Heart left ventricle (tissue), 16 donors: ENCODE measurements around the gene SEC31A. TPM values are rescaled to one million over a fixed set of nuclear protein-coding genes. Genes with fewer than 3 reads are reported as not detected.

Source experiments
- ATAC-seq, 4 donors: fragments of 200-7000 bp; cut with Tn5 transposase; one replicate each; pipeline ENCODE4 v1.9.1; 2020 to 2022; ENCODE audit warnings: moderate library complexity in 4 of 4, mild to moderate bottlenecking in 3 of 4, moderate number of reproducible peaks in 1 of 4
- DNase-seq, 5 donors: peaks; one replicate each; pipeline ENCODE4 v3.0.0-alpha.2; 2020
- H3K27ac ChIP-seq, 12 donors: fragments of 200-600 bp; sonication (generic) in 4 of 12; one replicate each; pipeline versions ENCODE4 v1.5.0 to v1.8.0; 2016 to 2022; ENCODE audit warnings: mild to moderate bottlenecking in 2 of 12
- H3K27me3 ChIP-seq, 9 donors: fragments of 200-600 bp; sonication (generic) in 2 of 9; one replicate each; pipeline versions ENCODE4 v1.5.1 to v1.8.0; 2016 to 2022; ENCODE audit warnings: mild to moderate bottlenecking in 3 of 9
- H3K36me3 ChIP-seq, 9 donors: fragments of 200-600 bp; sonication (generic) in 2 of 9; one replicate each; pipeline versions ENCODE4 v1.5.0 to v1.8.0; 2018 to 2022; ENCODE audit warnings: mild to moderate bottlenecking in 2 of 9
- H3K4me1 ChIP-seq, 12 donors: fragments of 200-600 bp; sonication (generic) in 4 of 12; one replicate each; pipeline versions ENCODE4 v1.5.0 to v1.8.0; 2016 to 2022; ENCODE audit warnings: mild to moderate bottlenecking in 3 of 12
- H3K4me3 ChIP-seq, 12 donors: fragments of 200-600 bp; sonication (generic) in 4 of 12; one replicate each; pipeline versions ENCODE4 v1.5.0 to v1.8.0; 2017 to 2022; ENCODE audit warnings: mild to moderate bottlenecking in 9 of 12, moderate library complexity in 4 of 12
- H3K9me3 ChIP-seq, 12 donors: fragments of 200-600 bp; sonication (generic) in 4 of 12; one replicate each; pipeline versions ENCODE4 v1.5.0 to v1.8.0; 2016 to 2022; ENCODE audit warnings: mild to moderate bottlenecking in 1 of 12
- POLR2A ChIP-seq, 2 donors: fragments of 450-650 bp; IDR thresholded peaks; one replicate each; pipeline ENCODE4 v1.6.1; 2017; ENCODE audit warnings: antibody characterized with exemption in 2 of 2, mild to moderate bottlenecking in 2 of 2, moderate library complexity in 2 of 2
- WGBS, 4 donors: extraction: QIAGEN DNeasy Blood & Tissue Kit in 2 of 4; methylation state at CpG; one replicate each; pipeline versions ENCODE4 v1.1.5 to v1.1.7; 2013 to 2018; 5-methylcytosine and 5-hydroxymethylcytosine counted together
- intact Hi-C, 10 donors: fragments of 100-400 bp; cut with DNase I; formaldehyde crosslinking; loops; one replicate each; pipeline versions ENCODE4 v1.11.1 to v1.14.2; 2022
- polyA plus RNA-seq, 2 donors: library from polyadenylated mRNA; stranded (reverse); fragments of 200-250 nt; gene quantifications; one replicate each; pipeline ENCODE4 v1.2.3, GENCODE V29; 2013
- total RNA-seq, 9 donors: library from RNA; depleted of rRNA in 2 of 9; stranded (reverse); fragments of >200 nt in 2 of 9; fragmentation: NEBNext Ultra II Directional in 3 of 9; extraction: Animal tissue kit (Norgen Biotek cat#: 25700) in 3 of 9; gene quantifications; one replicate each; pipeline versions ENCODE4 v1.1.0 to v1.2.4, GENCODE V29; 2016 to 2023
- TF ChIP-seq, protein P1 (sequence below), 12 donors: fragments of 200-600 bp; sonication (generic) in 4 of 12; IDR thresholded peaks; one replicate each; pipeline versions ENCODE4 v1.5.0 to v1.8.0; 2018 to 2022; ENCODE audit warnings: antibody characterized with exemption in 12 of 12, mild to moderate bottlenecking in 5 of 12
- donor health status: ischemic (EF 13 %, LVEDD 7.1; RV severe dilation, severe dysfunction).
- donor health status: healthy with polysubstance abuse.
- donor health status: DM: no; HTN: yes; CAD: no.
- donor health status: DM: no; HTN: no; CAD: no.
- donor health status: ischemic (EF 25% LVEDD 6.9; RV normal size, moderate dysfunction).
- donor health status: ischemic (EF 25% LVEDD 5.7; RV mildly dilated, moderate dysfunction).
- donor health status: healthy.
- donor health status: DM: yes; HTN: yes; CAD: no.
- donor health status: ischemic (EF 35%, LVEDD 5.7; RV mildly dilated, moderate dysfunction).
- donor health status: nonischemic (EF 11% LVEDD 7.7; RV severe dilation, severe dysfunction).
- donor health status: DM: yes; HTN: yes; CAD: no.
- donor health status: PGD.
- donor health status: ischemic (EF 29% LVEDD 5.4; RV normal size, mild dysfunction).
- donor health status: nonischemic (EF 23%, LVEDD 6.1; RV moderate dilation, normal function).

The SEC31A gene
- total and polyA plus RNA-seq, 11 donors: 81.0 to 168 (median 101) TPM

DNA sequence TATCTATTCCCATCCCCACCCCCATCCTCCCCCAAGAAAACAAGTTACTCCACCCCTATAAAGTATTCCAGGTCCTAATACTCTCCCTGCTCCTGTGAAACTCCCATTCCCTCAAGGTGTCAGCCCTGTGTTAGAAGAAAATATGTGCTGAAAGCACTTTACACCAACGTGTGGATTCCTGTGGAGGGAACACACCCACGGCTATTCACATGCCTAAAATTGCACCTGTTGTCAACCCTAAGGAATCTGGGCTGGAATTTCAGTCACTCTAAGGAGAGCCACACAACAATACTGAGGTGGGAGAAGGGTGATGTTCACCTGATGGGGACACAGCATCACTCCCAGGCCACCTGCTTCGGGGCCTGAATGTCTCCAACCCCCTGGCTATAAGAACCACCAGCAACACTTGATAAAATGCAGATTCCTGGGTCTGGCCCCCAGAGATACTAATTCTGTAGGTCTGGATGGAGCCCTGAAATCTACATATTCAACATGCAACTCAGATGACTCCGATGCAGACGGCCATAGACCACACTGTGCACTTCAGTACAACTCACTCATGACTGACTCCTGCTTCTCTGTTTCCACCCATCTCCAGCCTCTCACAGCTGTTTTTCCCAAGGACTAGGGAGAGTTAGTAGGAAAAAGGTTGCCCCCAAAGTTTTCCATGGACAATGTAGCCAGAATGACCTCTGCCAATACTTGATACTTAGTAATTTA lies 108.2 kb downstream of the SEC31A start:
- intact Hi-C loops: no loop called here
- Histone ChIP-seq H3K27ac (no peak overlapping the region), H3K9me3 (no peaks in the 10 kb centered on the region), H3K4me3 (no peak overlapping the region), H3K4me1 (peaks cover 0 to 40% (median 11%) of the 10 kb centered on the region in 12 donors), H3K36me3 (no peaks in the 10 kb centered on the region), H3K27me3 (no peaks in the 10 kb centered on the region)
- no peak for ATAC-seq
- no peak for DNase-seq
- 64 to 73% (median 70%) methylated on average over 5 of the region's 5 CpGs for WGBS, 4 donors
- no peak for TF ChIP-seq POLR2A (IDR thresholded peaks at IDR 0.05)
- TF ChIP-seq, protein P1, sequence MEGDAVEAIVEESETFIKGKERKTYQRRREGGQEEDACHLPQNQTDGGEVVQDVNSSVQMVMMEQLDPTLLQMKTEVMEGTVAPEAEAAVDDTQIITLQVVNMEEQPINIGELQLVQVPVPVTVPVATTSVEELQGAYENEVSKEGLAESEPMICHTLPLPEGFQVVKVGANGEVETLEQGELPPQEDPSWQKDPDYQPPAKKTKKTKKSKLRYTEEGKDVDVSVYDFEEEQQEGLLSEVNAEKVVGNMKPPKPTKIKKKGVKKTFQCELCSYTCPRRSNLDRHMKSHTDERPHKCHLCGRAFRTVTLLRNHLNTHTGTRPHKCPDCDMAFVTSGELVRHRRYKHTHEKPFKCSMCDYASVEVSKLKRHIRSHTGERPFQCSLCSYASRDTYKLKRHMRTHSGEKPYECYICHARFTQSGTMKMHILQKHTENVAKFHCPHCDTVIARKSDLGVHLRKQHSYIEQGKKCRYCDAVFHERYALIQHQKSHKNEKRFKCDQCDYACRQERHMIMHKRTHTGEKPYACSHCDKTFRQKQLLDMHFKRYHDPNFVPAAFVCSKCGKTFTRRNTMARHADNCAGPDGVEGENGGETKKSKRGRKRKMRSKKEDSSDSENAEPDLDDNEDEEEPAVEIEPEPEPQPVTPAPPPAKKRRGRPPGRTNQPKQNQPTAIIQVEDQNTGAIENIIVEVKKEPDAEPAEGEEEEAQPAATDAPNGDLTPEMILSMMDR (IDR thresholded peaks at IDR 0.05): no peak

DNA sequence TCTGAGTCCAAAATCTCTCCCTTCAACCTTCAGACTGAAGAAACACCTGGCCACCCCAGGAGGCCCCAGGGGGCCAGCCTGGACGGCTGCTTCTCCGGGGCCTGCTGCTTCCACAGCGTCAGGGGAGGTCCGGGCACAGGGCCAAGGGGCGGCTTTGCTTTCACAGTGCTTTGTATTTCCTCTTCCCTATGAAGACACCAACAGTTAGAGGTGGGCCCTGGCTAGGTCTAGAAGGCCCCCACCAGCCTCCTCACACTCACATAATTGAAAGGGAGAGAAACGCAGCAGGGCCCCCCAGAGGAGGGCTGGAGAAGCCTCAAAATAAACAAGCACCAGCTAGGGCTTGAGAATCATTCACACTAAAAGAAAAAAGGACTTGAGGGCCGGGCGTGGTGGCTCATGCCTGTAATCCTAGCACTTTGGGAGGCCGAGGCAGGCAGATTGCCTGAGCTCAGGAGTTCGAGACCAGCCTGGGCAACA lies 110.2 kb downstream of the SEC31A start:
- ATAC-seq (peak in 3 of 4 donors; percentile 60 to 79 (median 63)), DNase-seq (peak; percentile 71 to 83 (median 81))
- Histone ChIP-seq H3K4me1 (peaks cover 0 to 27% (median 11%) of the 10 kb centered on the region in 12 donors), H3K36me3 (no peaks in the 10 kb centered on the region), H3K4me3 (no peak overlapping the region), H3K27me3 (no peaks in the 10 kb centered on the region), H3K9me3 (no peaks in the 10 kb centered on the region), H3K27ac (peak overlapping the region in 1 of 12 donors; percentile 32)
- TF ChIP-seq, protein P1 (IDR thresholded peaks at IDR 0.05): no peak
- no peak for TF ChIP-seq POLR2A (IDR thresholded peaks at IDR 0.05)
- WGBS, 4 donors: 33 to 50% (median 40%) methylated on average over 7 to 10 of the region's 10 CpGs
- intact Hi-C loops: no loop called here

DNA sequence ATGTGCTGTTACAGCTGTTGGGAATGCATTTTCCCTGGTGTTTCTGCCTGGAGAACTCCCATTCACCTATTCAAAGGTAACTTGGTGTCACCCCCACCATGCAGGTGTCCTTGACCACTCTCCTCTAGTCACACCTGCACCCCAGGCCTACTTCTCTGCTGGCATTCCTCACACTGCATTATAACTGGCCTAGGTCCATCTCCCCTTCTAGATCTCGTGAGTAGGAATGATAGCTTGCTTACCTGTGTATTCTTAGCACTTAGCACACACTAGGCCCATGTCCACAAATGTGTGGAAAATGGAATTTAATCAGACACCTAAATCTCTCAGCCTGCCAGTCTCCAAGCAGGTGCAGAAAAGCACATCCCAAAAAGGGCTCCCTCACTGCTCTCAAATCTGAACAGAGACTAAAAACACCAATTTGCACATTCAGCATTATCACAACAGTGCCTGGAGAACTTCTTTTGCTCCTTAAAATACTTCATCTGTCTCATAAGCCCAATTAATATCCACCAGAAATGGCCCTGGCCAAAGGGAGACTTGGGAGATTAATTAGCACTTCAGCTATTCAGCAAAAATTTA lies 110.7 kb downstream of the SEC31A start:
- WGBS, 4 donors: 55 to 71% (median 63%) methylated on average over 1 of the region's 1 CpG
- TF ChIP-seq, protein P1 (IDR thresholded peaks at IDR 0.05): no peak
- no peak for TF ChIP-seq POLR2A (IDR thresholded peaks at IDR 0.05)
- H3K36me3 ChIP-seq: no peaks in the 10 kb centered on the region
- intact Hi-C loops: no loop called here
- no peaks in the 10 kb centered on the region for H3K9me3 ChIP-seq
- DNase-seq (no peak), ATAC-seq (no peak)
- H3K4me3 ChIP-seq: no peak overlapping the region
- H3K27ac ChIP-seq: no peak overlapping the region
- H3K4me1 ChIP-seq: peaks cover 0 to 22% (median 9%) of the 10 kb centered on the region in 12 donors
- H3K27me3 ChIP-seq: no peaks in the 10 kb centered on the region

DNA sequence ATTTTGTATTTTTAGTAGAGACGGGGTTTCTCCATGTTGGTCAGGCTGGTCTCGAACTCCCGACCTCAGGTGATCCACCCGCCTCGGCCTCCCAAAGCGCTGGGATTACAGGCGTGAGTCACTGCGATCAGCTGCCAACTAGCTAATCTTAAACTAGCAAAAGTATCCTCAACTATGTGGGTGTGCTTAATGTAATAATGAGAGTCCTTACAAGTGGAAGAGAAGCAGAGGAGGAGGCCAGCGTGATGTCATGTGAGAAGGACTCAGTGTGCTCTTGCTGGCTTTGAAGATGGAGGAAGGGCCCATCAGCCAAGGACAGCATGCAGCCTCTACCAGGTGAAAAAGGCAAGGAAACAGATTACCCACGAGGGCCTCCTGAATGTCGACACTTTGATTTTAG lies 111.9 kb downstream of the SEC31A start:
- intact Hi-C loops: no loop called here
- Histone ChIP-seq H3K27me3 (no peaks in the 10 kb centered on the region), H3K4me3 (no peak overlapping the region), H3K27ac (no peak overlapping the region), H3K9me3 (no peaks in the 10 kb centered on the region), H3K4me1 (peaks cover 0 to 19% (median 8%) of the 10 kb centered on the region in 12 donors), H3K36me3 (no peaks in the 10 kb centered on the region)
- WGBS, 4 donors: 85 to 96% (median 94%) methylated on average over 9 to 11 of the region's 11 CpGs
- ATAC-seq (no peak), DNase-seq (no peak)
- TF ChIP-seq, protein P1 (IDR thresholded peaks at IDR 0.05): no peak
- TF ChIP-seq POLR2A (IDR thresholded peaks at IDR 0.05): no peak
